HEK293T (cell line): ENCODE data around the gene CLGN.

Experiments used
- BHLHE40 ChIP-seq: fragments of 450-650 bp; IDR thresholded peaks from 2 replicates; pipeline ENCODE4 v1.6.1; 2016; ENCODE audit warnings: mild to moderate bottlenecking, moderate library complexity, borderline replicate concordance
- ELF4 ChIP-seq: fragments of 450-650 bp; IDR thresholded peaks from 2 replicates; pipeline ENCODE4 v1.6.1; 2017; ENCODE audit warnings: antibody characterized with exemption
- FOXA1 ChIP-seq: fragments of 450-650 bp; IDR thresholded peaks from 2 replicates; pipeline ENCODE4 v1.6.1; 2016; ENCODE audit warnings: mild to moderate bottlenecking
- FOXK2 ChIP-seq: fragments of 450-650 bp; IDR thresholded peaks from 2 replicates; pipeline ENCODE4 v1.6.1; 2016; ENCODE audit warnings: mild to moderate bottlenecking
- FOXM1 ChIP-seq: fragments of 450-650 bp; IDR thresholded peaks from 2 replicates; pipeline ENCODE4 v1.6.1; 2017; ENCODE audit warnings: mild to moderate bottlenecking, borderline replicate concordance
- HDGF ChIP-seq: fragments of 450-650 bp; IDR thresholded peaks from 2 replicates; pipeline ENCODE4 v1.6.1; 2017; ENCODE audit warnings: antibody characterized with exemption, borderline replicate concordance
- L3MBTL2 ChIP-seq: fragments of 450-650 bp; conservative IDR thresholded peaks from 2 replicates; pipeline ENCODE4 v1.6.1; 2016; ENCODE audit warnings: mild to moderate bottlenecking
- LEF1 ChIP-seq: fragments of 450-650 bp; IDR thresholded peaks from 2 replicates; pipeline ENCODE4 v1.6.1; 2017; ENCODE audit warnings: mild to moderate bottlenecking, borderline replicate concordance
- NFRKB ChIP-seq: fragments of 450-650 bp; IDR thresholded peaks from 2 replicates; pipeline ENCODE4 v1.6.1; 2016; ENCODE audit warnings: mild to moderate bottlenecking, moderate library complexity
- PKNOX1 ChIP-seq: fragments of 450-650 bp; IDR thresholded peaks from 2 replicates; pipeline ENCODE4 v1.6.1; 2016
- SP1 ChIP-seq: fragments of 450-650 bp; IDR thresholded peaks from 2 replicates; pipeline ENCODE4 v1.6.1; 2017
- SUZ12 ChIP-seq: fragments of 450-650 bp; IDR thresholded peaks from 2 replicates; pipeline ENCODE4 v1.6.1; 2016; ENCODE audit warnings: mild to moderate bottlenecking
- TARDBP ChIP-seq: fragments of 450-650 bp; IDR thresholded peaks from 2 replicates; pipeline ENCODE4 v1.6.1; 2016
- ZNF384 ChIP-seq: fragments of 450-650 bp; IDR thresholded peaks from 2 replicates; pipeline ENCODE4 v1.6.1; 2016

DNA sequence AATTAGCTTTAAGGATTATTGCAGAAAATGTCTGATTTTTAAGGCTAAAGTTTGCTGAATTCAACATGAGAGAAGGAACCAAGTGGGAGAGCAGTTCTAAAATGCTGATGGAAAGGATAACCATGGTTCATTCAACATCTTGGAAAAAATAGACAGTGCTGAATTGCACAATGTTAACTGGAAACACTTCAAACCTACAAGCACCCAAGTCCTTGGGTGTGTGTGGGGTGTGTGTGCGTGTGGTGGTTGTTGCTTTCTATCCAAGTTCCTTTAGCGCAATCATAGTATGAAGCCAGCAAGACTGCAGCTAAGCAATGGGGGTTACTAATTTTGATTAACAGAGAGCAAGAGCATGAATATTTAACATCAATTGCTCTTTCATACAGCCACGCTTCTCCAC is 83.3 kb downstream of the CLGN start:
- TF ChIP-seq ELF4 (no peak), SP1 (no peak), NFRKB (no peak), PKNOX1 (no peak), FOXM1 (no peak), FOXK2 (no peak), HDGF (no peak), BHLHE40 (no peak), ZNF384 (no peak), SUZ12 (no peak), L3MBTL2 (no peak), LEF1 (no peak), TARDBP (no peak), FOXA1 (no peak)
